ENCODE data around the gene KCNG4. TPM values are rescaled to one million over a fixed set of nuclear protein-coding genes. Genes with fewer than 3 reads are reported as not detected.
A peak's percentile ranks its signal among the peaks of the same experiment; 100 is the strongest.
"Not testable (repeated sequence)": the region's sequence is repeated elsewhere in the genome, so short reads cannot be mapped to it uniquely, and the experiment has no call there.

The KCNG4 gene
- total RNA-seq, 1 donor from 2014 or later: not detected

DNA sequence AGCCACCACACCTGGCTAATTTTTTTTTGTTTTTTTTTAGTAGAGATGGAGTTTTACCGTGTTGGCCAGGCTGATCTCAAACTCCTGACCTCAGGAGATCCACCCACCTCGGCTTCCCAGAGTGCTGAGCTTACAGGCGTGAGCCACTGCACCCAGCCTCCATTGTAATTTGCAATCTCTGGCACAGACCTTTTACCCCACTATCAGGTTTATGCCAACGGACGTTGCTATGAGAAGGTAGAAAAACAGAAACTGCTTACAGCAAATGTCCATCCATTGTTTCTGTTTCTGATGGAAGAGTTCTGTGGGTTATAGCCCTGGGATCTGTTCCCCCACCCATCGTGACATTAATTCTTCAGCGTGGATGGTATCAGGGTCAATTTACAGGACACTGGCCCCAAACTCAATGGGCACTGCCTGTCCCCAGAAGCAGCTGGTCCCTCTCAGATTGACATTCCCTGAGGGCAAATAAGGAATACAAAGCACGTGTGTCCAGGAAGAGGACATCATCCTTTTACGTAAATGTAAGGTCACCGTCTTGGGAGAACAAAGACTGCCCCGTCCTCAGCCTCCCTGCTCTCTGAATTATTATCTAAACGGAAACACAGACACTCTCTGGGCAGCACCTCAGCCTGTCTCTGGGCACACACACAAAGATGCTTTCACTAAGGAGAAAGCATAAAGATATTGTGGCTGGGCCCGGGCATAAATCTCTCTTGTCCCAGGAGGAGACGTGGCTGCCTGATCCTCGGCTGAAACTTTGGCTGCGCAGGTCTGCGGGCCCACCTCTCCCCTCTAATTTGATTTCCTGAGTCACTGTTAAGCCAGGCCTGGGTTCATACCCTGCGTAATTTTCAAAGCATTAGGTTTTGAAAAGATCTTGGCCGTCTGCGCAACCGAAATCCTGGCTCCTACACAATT is 5.2 kb downstream of the KCNG4 start:
- peak; percentile 11 to 30 for DNase-seq (ENCODE audit: low read depth in 2 of 2)

GRCh38 chr16:84233748-84234147 is 6.1 kb downstream of the KCNG4 start:
- no peak for DNase-seq (ENCODE audit: low read depth in 2 of 2)

- no peak for DNase-seq (ENCODE audit: low read depth in 2 of 2)
These were observed 6.8 kb downstream of the KCNG4 start for GRCh38 chr16:84232969-84233368.

- no peak for DNase-seq (ENCODE audit: low read depth in 2 of 2)
These were observed 7.8 kb downstream of the KCNG4 start for GRCh38 chr16:84232060-84232459.

GRCh38 chr16:84229471-84229870 is 10.3 kb downstream of the KCNG4 start:
- no peak for DNase-seq (ENCODE audit: low read depth in 2 of 2)

DNA sequence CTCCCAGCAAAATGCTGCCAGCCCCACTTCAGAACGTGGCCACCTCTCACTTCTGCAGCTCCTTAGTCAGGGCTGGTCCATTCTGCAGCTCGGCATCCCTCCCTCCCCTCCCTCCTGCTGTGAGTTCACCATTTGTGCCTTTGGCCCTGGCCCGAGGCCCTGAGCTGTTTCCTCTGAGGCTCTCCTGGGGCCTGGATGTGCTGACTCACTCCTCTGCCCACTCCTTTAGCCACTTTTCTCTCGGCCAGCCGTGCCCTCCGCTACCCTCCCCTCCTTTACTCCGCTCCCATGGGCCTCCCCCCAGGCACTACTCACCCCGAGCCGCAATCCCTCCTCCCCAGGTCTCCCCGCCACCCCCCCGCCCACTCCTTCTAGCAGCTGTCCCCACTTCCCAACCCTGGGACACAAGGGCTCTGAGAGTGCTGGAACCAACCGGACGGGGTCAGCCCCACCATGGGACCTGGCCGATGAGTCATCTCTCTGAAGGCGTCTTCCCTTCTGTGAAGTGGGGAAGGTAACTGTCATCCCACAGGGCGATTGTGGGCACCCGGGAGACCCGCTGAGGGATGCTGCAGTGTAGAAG is 11.5 kb downstream of the KCNG4 start:
- DNase-seq (ENCODE audit: low read depth in 2 of 2): peak; percentile 14 to 72

- no peak for DNase-seq (ENCODE audit: low read depth in 2 of 2)
These were observed 12.3 kb downstream of the KCNG4 start for GRCh38 chr16:84227548-84227947.

GRCh38 chr16:84226026-84226425 is 13.8 kb downstream of the KCNG4 start:
- DNase-seq (ENCODE audit: low read depth in 2 of 2): no peak

- no peak for DNase-seq (ENCODE audit: low read depth in 2 of 2)
These were observed 14.2 kb downstream of the KCNG4 start for GRCh38 chr16:84225571-84225970.

DNA sequence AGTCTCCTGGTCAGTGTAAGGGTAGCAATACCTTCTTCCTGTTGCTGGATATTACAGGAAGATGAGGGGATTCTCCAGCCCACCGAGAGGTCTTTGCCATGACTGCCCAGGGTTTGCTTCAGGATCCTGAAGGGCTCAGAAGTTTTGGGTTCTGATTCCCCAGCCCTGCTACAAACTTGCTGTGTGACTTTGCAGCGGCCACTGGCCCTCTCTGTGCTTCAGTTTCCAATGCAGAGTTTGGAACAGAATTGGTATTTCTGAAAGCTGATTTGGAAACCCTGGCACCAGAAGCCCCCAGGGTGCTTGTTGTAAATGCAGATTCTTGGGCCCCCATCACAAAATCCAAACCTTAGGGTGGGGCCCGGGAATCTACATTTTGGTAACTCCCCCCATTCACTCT is 14.7 kb downstream of the KCNG4 start:
- DNase-seq (ENCODE audit: low read depth in 2 of 2): no peak

- DNase-seq (ENCODE audit: low read depth in 2 of 2): no peak
These were observed 15.3 kb downstream of the KCNG4 start for GRCh38 chr16:84224554-84224953.

DNA sequence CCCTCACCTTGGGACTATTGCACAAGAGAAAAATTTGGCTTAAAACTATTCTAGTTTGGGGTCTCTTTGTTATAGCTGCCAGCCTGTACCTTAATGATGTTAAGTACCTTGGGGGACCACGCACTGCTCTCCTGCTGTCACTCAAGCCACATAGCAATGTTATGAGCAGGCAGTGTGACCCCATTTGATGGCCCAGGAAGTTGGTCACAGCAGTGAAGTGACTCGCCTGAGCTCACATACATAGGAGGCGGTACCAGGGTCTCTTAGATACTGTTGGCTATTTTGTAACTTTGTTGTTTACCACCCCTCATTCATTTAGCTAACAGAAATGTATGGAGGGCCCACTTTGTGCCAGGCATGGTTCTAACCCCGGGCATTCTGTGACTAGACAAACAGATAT is 16.4 kb downstream of the KCNG4 start:
- no peak for DNase-seq (ENCODE audit: low read depth in 2 of 2)

- DNase-seq (ENCODE audit: low read depth in 2 of 2): no peak
These were observed 19.0 kb downstream of the KCNG4 start for GRCh38 chr16:84220851-84221250.

DNA sequence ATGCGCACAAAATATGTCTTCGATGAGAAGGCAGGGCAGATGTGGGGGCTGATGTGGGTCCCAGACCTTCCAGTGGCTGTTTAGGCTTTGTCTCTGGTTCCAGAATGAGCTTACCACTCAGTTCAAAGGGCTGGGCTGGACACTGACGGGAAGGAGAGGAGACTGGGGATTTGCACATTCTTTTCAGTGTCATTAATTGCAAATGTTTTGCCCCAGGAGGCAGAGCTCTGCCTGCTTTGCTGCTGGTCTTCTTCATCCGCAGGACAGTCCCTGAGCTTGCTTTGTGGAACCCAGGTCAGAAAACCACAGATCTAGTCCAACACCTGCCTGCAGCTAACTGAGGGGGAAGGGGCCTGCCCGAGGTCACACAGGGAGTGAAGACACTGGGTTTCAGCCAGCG is 20.9 kb downstream of the KCNG4 start:
- DNase-seq (ENCODE audit: low read depth in 2 of 2): no peak

- DNase-seq (ENCODE audit: low read depth in 2 of 2): no peak
These were observed 21.5 kb downstream of the KCNG4 start for GRCh38 chr16:84218176-84218823.

- DNase-seq (ENCODE audit: low read depth in 2 of 2): not testable (repeated sequence)
These were observed 23.7 kb downstream of the KCNG4 start for GRCh38 chr16:84216144-84216543.

GRCh38 chr16:84215531-84215930 is 24.3 kb downstream of the KCNG4 start:
- no peak for DNase-seq (ENCODE audit: low read depth in 2 of 2)

DNA sequence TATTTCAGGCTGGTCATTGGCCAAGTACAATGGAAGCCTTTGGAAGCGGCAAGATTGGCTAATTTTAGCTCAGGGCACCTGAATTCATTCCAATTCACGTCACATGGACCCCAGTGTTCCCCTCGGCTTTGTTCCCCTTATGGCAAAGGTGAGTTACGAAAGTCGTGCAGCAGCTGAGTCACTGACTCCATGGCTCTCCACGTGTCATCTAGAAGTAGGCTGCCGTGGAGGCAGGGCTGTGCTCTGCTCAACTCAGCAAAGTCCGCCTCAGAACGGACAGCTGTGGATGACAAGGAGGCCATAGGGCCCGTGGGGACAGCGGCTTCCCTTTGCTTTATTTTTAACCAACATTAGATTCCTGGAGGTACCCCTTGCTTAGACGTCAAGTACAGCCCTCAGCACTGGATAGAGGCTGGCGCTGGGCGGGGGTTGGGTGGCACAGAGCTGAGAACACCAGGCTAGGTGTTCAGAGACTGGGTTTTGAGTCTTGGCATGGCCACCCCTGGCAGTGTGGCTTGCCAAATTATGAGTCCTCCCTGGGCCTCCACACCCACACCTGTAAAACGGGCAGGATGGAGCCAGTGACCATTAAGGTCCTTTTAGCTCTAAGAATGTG is 25.3 kb downstream of the KCNG4 start:
- no peak for DNase-seq (ENCODE audit: low read depth in 2 of 2)

DNA sequence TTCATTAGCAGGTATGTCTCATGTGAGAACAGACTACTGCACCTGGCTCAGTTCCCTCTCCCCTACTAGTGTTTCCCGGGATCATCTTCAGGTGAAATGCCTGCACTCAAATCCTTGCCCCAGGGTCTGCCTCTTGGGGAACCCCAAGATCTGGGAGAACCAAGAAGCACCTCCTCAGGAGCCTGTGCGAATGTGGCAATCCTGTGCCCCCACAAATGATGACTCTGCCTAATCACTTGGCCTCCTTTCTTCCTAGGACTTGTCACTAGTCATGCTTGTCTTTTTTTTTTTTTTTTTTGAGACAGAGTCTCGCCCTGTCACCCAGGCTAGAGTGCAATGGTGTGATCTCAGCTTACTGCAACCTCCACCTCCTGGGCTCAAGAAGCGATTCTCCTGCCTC is 27.2 kb downstream of the KCNG4 start:
- no peak for DNase-seq (ENCODE audit: low read depth in 2 of 2)

GRCh38 chr16:84212154-84212553 is 27.7 kb downstream of the KCNG4 start:
- DNase-seq (ENCODE audit: low read depth in 2 of 2): no peak

DNA sequence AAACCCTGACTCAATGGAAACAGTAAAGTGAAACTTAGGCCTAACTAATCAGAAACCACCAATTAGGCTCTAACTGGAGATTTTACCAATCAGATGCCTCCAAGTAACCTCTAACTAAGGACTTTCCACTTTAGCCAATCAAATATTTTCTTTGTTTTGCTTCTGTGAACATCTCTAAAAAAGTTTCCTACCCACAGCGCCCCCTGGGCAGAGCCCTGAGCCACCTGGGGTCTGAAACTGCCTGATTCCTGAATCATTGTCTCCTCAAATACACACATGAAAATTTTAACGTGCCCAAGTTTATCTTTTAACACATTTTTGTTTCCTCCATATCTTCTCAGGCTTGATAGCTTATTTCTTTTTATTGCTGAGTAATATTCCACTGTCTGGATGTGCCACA is 29.8 kb downstream of the KCNG4 start:
- no peak for DNase-seq (ENCODE audit: low read depth in 2 of 2)

- DNase-seq (ENCODE audit: low read depth in 2 of 2): no peak
These were observed 31.9 kb downstream of the KCNG4 start for GRCh38 chr16:84207879-84208278.

All from lung microvascular endothelial cell (primary cell).